GM12878 (cell line): ENCODE results near the gene GRN. TPM values are rescaled to one million over a fixed set of nuclear protein-coding genes. Genes with fewer than 3 reads are reported as not detected.

ENCODE experiments used
- ATAC-seq: fragments of 200-7000 bp; cut with Tn5 transposase; 3 replicates; pipeline ENCODE4 v1.9.1; 2020; ENCODE audit warnings: mild to moderate bottlenecking, moderate library complexity
- BruUV-seq: library from RNA; stranded (reverse); fragments of 400-500 nt; replicated peaks from 2 replicates; lab custom pipeline; 2021; lab: Mats Ljungman, UMichigan
- CTCF ChIA-PET: fragments of 300-600 bp; sonication (Branson Sonifier 250); formaldehyde crosslinking; extraction: SDS; loops from one replicate; lab custom pipeline; 2021; ENCODE audit warnings: inconsistent platforms; lab: Yijun Ruan, JAX
- POLR2A ChIA-PET: fragments of 350-600 bp; formaldehyde crosslinking; extraction: SDS; loops from one replicate; lab custom pipeline; 2021; ENCODE audit warnings: inconsistent platforms; lab: Charles Lee
- RAD21 ChIA-PET: fragments of 300-600 bp; sonication (Branson Sonifier 250); formaldehyde crosslinking; loops from one replicate; lab custom pipeline; 2023; ENCODE audit warnings: antibody characterized with exemption; ENCODE audit not compliant: unreplicated experiment; lab: Charles Lee
- SMC1A ChIA-PET: fragments of 300-600 bp; sonication (Branson Sonifier 250); formaldehyde crosslinking; loops from one replicate; lab custom pipeline; 2023; ENCODE audit not compliant: unreplicated experiment, uncharacterized antibody; lab: Charles Lee
- DNase-seq: peaks from one replicate; pipeline ENCODE4 v3.0.0-alpha.2; 2011; ENCODE audit warnings: low read depth, low spot score
- FAIRE-seq: peaks from 3 replicates; lab custom pipeline; 2011; peaks lifted over from hg19 to GRCh38; lab: Jason Lieb, UNC
- H2AFZ ChIP-seq: 2 replicates; pipeline ENCODE4 v1.6.0; 2011; ENCODE audit warnings: low read depth, low read length, control low read depth; ENCODE audit not compliant: control insufficient read depth
- H3K27ac ChIP-seq: 2 replicates; pipeline ENCODE4 v1.5.1; 2011; ENCODE audit warnings: control low read depth; ENCODE audit not compliant: control insufficient read depth, insufficient read depth
- H3K27me3 ChIP-seq, 2 experiments: replicated peaks in 1 of 2; 2 replicates each; pipeline versions ENCODE4 v1.6.0 to v1.6.1; 2011; ENCODE audit warnings: low read length in 1 of 2; ENCODE audit not compliant: control insufficient read depth in 2 of 2, insufficient read depth in 2 of 2
- H3K36me3 ChIP-seq, 2 experiments: 2 replicates each; pipeline ENCODE4 v1.5.1; 2011; ENCODE audit warnings: low read length in 1 of 2; ENCODE audit not compliant: control insufficient read depth in 2 of 2, insufficient read depth in 2 of 2
- H3K4me1 ChIP-seq: 2 replicates; pipeline ENCODE4 v1.6.1; 2011; ENCODE audit warnings: mild to moderate bottlenecking, low read length, moderate library complexity, mixed read lengths; ENCODE audit not compliant: control insufficient read depth, insufficient read depth
- H3K4me2 ChIP-seq: 2 replicates; pipeline ENCODE4 v1.6.0; 2011; ENCODE audit warnings: control low read depth; ENCODE audit not compliant: control insufficient read depth, insufficient read depth
- H3K4me3 ChIP-seq: fragments of 200-600 bp; sonication (generic); 2 replicates; pipeline ENCODE4 v1.5.1; 2016
- H3K79me2 ChIP-seq: 2 replicates; pipeline ENCODE4 v1.6.0; 2011; ENCODE audit warnings: low read length; ENCODE audit not compliant: control insufficient read depth, insufficient read depth
- H3K9ac ChIP-seq: 2 replicates; pipeline ENCODE4 v1.8.0; 2011; ENCODE audit warnings: low read length, control low read depth, mixed read lengths; ENCODE audit not compliant: control insufficient read depth, insufficient read depth
- H3K9me3 ChIP-seq: replicated peaks from 3 replicates; pipeline ENCODE4 v1.5.1; 2011; ENCODE audit warnings: mild to moderate bottlenecking, low read length; ENCODE audit not compliant: control insufficient read depth, insufficient read depth
- H4K20me1 ChIP-seq: 2 replicates; pipeline ENCODE4 v1.6.0; 2011; ENCODE audit not compliant: control insufficient read depth, insufficient read depth
- ATF3 ChIP-seq: IDR thresholded peaks from 2 replicates; pipeline ENCODE4 v1.6.1; 2011; ENCODE audit warnings: low read depth, mild to moderate bottlenecking, low read length, moderate library complexity, borderline replicate concordance; ENCODE audit errors: extremely low read depth
- BCLAF1 ChIP-seq: fragments of 450-650 bp; IDR thresholded peaks from 2 replicates; pipeline ENCODE4 v1.6.1; 2017; ENCODE audit warnings: antibody characterized with exemption, mild to moderate bottlenecking, moderate library complexity
- DPF2 ChIP-seq: fragments of 450-650 bp; IDR thresholded peaks from 2 replicates; pipeline ENCODE4 v1.6.1; 2017; ENCODE audit warnings: mild to moderate bottlenecking
- FOS ChIP-seq: IDR thresholded peaks from 3 replicates; pipeline ENCODE4 v1.6.1; 2011; ENCODE audit warnings: borderline replicate concordance; ENCODE audit not compliant: insufficient read length; ENCODE audit errors: extremely low read depth
- IKZF1 ChIP-seq: fragments of 450-650 bp; conservative IDR thresholded peaks from 2 replicates; pipeline ENCODE4 v1.6.1; 2017; ENCODE audit warnings: antibody characterized with exemption, mild to moderate bottlenecking
- KAT2A ChIP-seq: conservative IDR thresholded peaks from 2 replicates; pipeline ENCODE4 v1.6.1; 2011; ENCODE audit warnings: low read depth, low read length; ENCODE audit not compliant: control insufficient read depth
- POLR2A ChIP-seq: IDR thresholded peaks from 2 replicates; pipeline ENCODE4 v1.6.1; 2011; ENCODE audit warnings: low read depth, mild to moderate bottlenecking, low read length
- ZSCAN29 ChIP-seq: fragments of 450-650 bp; IDR thresholded peaks from 2 replicates; pipeline ENCODE4 v1.6.1; 2017; ENCODE audit warnings: mild to moderate bottlenecking, moderate library complexity
- WGBS: methylation state at CpG from one replicate; pipeline ENCODE4 v1.1.6; 2016; ENCODE audit warnings: low lambda C conversion rate; ENCODE audit not compliant: insufficient replicate concordance, insufficient coverage; ENCODE audit errors: missing lambda C conversion rate; 5-methylcytosine and 5-hydroxymethylcytosine counted together
- in situ Hi-C: fragments of 300-500 bp; cut with MboI; formaldehyde crosslinking; loops from 9 replicates; pipeline ENCODE4 v1.14.3; 2018; ENCODE audit warnings: mixed read lengths
- intact Hi-C: fragments of 100-400 bp; cut with micrococcal nuclease; formaldehyde crosslinking; loops from one replicate; pipeline ENCODE4 v1.14.2; 2022; ENCODE audit not compliant: unreplicated experiment
- polyA plus RNA-seq, 11 experiments: library from polyadenylated mRNA; depleted of rRNA in 4 of 11; unstranded in 6 of 11; stranded (reverse) in 5 of 11; fragments of >200 nt; fragmentation: Nextera tagmentation in 4 of 11; fragmentation: Illumina TruSeq in 1 of 11; extraction: Ambion mirVana in 4 of 11; extraction: Trizol in 1 of 11; gene quantifications; 1 replicate in 1 of 11; 2 replicates in 10 of 11; pipeline versions ENCODE4 v1.2.1 to v1.2.3, GENCODE V29; 2011 to 2016; ENCODE audit warnings: inconsistent platforms in 2 of 11, missing spikeins in 2 of 11, low read depth in 1 of 11
- total RNA-seq, 4 experiments: library from RNA; depleted of rRNA in 3 of 4; stranded (reverse); fragments of >200 nt in 3 of 4; fragmentation: Illumina TruSeq in 1 of 4; extraction: Trizol in 1 of 4; gene quantifications; 2 replicates each; pipeline versions ENCODE4 v1.2.1 to v1.2.3, GENCODE V29; 2013 to 2021

The GRN gene
- total and polyA plus RNA-seq, 10 of the 15 experiments (the other 5 are each of a cell fraction or from before 2014, with no cell fraction given), result 22.3 to 389 (median 139) TPM

GRCh38 chr17:44312396-44313104 is 32.6 kb upstream of the GRN start:
- no peak overlapping the region for H3K4me2 ChIP-seq
- no peaks in the 10 kb centered on the region for H3K79me2 ChIP-seq
- H3K9me3 ChIP-seq, result no peaks in the 10 kb centered on the region
- H3K4me1 ChIP-seq, result peaks cover 14% of the 10 kb centered on the region
- H3K36me3 ChIP-seq, result no peaks in the 10 kb centered on the region
- RAD21 ChIA-PET, result no interaction called here
- H3K27ac ChIP-seq, result no peak overlapping the region
- TF ChIP-seq KAT2A, result no peak
- no peak for TF ChIP-seq DPF2
- no peak for TF ChIP-seq ZSCAN29
- no peak for TF ChIP-seq FOS
- no peak for TF ChIP-seq POLR2A
- TF ChIP-seq ATF3, result no peak
- TF ChIP-seq BCLAF1, result no peak
- TF ChIP-seq IKZF1, result no peak
- no peak overlapping the region for H3K9ac ChIP-seq
- intact Hi-C loops (no loop called here), in situ Hi-C loops (no loop called here)
- POLR2A ChIA-PET, result no interaction called here
- SMC1A ChIA-PET, result interaction anchor here (0.6 kb wide), 1 partner anchor 28 kb away, joined by 3 read pairs; no protein-coding TSS in a partner anchor
- ATAC-seq (no peak), FAIRE-seq (no peak), DNase-seq (no peak)
- WGBS, result 58% methylated on average over 14 of the region's 17 CpGs
- CTCF ChIA-PET, result no interaction called here
- H3K27me3 ChIP-seq, result peaks cover 7 to 18% of the 10 kb centered on the region in 2 experiments; a peak in 3 of 4 replicates
- no peak overlapping the region for H3K4me3 ChIP-seq
- H4K20me1 ChIP-seq, result 0 out of 2 replicates have a peak, but pooled peaks cover 2% of the 10 kb centered on the region
- H2AFZ ChIP-seq, result no peak overlapping the region
- BruUV-seq, result no TSS peak
